AG09319 (cell line): ENCODE measurements around the gene DTHD1.

ENCODE experiments used
- DNase-seq: peaks from one replicate; pipeline ENCODE4 v3.0.0-alpha.2; 2010; ENCODE audit warnings: low read depth; ENCODE audit errors: extremely low read depth
- TF ChIP-seq, protein P1 (sequence below): IDR thresholded peaks from 2 replicates; pipeline ENCODE4 v1.5.1; 2011; ENCODE audit warnings: low read depth, mild to moderate bottlenecking, inconsistent platforms, low read length, moderate library complexity

DTHD1 gene

DNA sequence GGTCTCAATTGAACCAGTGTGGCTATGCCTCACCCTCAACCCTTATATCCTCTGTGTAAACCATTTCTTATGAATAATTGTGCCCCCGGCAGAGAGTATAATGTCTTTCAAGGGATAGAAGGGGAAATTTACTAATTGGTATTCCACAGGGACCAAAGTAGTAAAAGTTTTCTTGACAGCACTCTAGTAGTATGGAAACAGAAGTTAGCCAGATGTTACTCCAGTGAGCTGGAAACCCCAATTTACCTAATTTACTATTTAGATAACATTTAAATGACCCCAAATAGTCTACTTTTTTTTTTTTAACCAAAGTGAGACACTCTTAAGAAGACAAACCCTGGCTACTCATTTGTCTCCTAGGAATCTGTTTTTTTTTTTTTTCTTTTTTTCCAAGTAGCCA is 32.3 kb downstream of the DTHD1 start:
- TF ChIP-seq, protein P1, sequence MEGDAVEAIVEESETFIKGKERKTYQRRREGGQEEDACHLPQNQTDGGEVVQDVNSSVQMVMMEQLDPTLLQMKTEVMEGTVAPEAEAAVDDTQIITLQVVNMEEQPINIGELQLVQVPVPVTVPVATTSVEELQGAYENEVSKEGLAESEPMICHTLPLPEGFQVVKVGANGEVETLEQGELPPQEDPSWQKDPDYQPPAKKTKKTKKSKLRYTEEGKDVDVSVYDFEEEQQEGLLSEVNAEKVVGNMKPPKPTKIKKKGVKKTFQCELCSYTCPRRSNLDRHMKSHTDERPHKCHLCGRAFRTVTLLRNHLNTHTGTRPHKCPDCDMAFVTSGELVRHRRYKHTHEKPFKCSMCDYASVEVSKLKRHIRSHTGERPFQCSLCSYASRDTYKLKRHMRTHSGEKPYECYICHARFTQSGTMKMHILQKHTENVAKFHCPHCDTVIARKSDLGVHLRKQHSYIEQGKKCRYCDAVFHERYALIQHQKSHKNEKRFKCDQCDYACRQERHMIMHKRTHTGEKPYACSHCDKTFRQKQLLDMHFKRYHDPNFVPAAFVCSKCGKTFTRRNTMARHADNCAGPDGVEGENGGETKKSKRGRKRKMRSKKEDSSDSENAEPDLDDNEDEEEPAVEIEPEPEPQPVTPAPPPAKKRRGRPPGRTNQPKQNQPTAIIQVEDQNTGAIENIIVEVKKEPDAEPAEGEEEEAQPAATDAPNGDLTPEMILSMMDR, result no peak
- DNase-seq, result no peak

DNA sequence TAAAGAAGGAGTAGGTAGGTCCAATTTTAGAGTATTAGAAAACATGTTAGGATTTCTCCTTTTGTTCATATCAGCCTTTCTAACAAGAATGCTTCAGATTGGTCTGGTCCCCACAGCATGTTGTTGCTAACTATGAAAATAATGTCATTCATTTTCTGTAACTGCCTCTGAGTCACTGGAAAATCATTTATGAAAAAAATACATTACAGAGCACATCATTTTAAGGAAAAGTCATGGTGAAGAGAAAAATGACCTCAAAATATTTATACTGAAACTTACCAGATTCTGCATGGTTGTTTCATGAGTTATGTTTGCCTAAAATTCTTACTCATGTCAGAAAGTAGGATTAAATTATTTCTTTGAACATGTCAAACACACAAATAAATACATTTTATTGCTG is 35.2 kb downstream of the DTHD1 start:
- TF ChIP-seq, protein P1, result no peak

DNA sequence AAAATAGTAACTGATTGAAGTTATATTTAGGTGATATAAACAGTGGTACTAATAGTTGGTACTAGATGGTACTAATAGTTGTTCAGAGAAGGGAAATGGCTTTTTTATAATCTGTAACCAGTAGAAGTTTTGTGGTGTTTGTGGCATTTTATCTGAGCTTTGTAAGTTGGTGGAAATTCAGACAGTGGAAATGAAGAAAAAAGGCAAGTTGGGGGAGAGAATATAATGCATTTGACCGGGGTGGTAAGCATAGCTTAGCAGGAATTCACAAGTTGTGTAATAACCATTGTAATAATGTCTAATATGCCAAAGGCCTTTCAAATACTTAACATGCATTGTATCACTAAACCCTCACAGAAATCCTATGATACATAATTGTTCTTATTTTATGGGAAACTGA is 36.3 kb downstream of the DTHD1 start:
- no peak for DNase-seq
- TF ChIP-seq, protein P1, result no peak

More for the DNA sequence above, 35.2 kb downstream of the DTHD1 start:
- DNase-seq, result no peak

- TF ChIP-seq, protein P1, result no peak
- DNase-seq, result no peak
Observed at GRCh38 chr4:36320117-36320896, 38.9 kb downstream of the DTHD1 start.

DNA sequence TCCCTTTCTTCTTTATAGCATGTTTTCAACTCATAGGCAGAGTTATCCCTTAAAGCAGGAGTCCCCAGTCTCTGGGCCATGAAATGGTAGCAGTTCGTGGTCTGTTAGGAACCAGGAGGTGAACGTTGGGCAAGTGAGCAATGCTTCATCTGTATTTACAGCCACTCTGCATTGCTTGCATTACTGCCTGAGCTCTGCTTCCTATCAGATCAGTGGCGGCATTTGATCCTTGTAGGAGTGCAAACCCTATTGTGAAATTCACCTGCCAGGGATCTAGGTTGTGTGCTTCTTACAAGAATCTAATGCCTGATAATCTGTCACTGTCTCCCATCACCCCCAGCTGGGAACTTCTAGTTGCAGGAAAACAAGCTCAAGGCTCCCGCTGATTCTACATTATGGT is 39.8 kb downstream of the DTHD1 start:
- TF ChIP-seq, protein P1, result no peak
- DNase-seq, result no peak

- TF ChIP-seq, protein P1, result no peak
- DNase-seq, result no peak
Observed at GRCh38 chr4:36322921-36323354, 41.5 kb downstream of the DTHD1 start.

DNA sequence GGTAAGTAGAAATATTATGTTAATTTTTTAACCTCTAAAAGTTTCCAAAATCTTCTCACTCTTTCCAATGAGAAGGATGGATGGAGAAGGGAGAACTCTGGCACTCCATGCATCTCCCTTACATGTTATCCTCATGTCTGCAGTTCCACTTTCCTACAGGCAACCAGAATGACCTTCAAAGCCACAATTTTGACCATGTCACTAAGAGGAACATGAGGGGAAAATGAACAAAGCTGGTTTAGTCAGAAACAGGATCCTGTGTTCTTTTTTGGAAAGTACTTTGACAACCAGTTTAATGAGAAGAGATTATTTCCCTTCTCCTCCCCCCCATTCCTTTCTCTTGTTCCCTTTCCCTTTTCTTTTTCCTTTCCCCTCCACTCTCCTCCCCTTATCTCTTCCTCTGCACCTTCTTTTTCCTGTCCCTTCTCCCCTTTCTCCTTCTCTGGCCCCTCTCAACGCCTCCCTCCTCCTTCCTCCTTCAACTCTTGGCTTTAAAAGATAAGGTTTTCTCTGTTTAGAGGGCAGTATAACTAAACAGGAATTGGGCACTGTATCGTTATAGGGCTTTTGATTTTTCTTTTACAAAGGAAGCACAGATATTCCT is 42.5 kb downstream of the DTHD1 start:
- TF ChIP-seq, protein P1, result no peak
- no peak for DNase-seq
